Activated CD4-positive, alpha-beta T cell treated with anti-CD3 and anti-CD28 coated beads, Interleukin-2, amount 10 ng/mL, durations not matched to agents 7 days and 5 days (primary cell): ENCODE results near the gene RBM15. TPM values are rescaled to one million over a fixed set of nuclear protein-coding genes. Genes with fewer than 3 reads are reported as not detected.

Experiments used
- CTCF ChIA-PET: fragments of 350-600 bp; sonication (Branson Sonifier 250); formaldehyde crosslinking; loops from one replicate; lab custom pipeline; 2021; ENCODE audit warnings: antibody characterized with exemption; lab: Charles Lee
- POLR2A ChIA-PET: fragments of 350-600 bp; sonication (Branson Sonifier 250); formaldehyde crosslinking; loops from one replicate; lab custom pipeline; 2021; ENCODE audit warnings: antibody characterized with exemption; lab: Charles Lee
- DNase-seq: peaks from one replicate; pipeline ENCODE4 v3.0.0-alpha.2; 2020
- H3K27ac Mint-ChIP-seq: one replicate; pipeline ENCODE4 v1.8.0; 2021; ENCODE audit warnings: mild to moderate bottlenecking, moderate library complexity, mixed read lengths
- H3K27me3 Mint-ChIP-seq: one replicate; pipeline ENCODE4 v1.8.0; 2021; ENCODE audit warnings: mixed read lengths
- H3K36me3 Mint-ChIP-seq: one replicate; pipeline ENCODE4 v1.8.0; 2021; ENCODE audit warnings: low read depth, mixed read lengths
- H3K4me1 Mint-ChIP-seq: one replicate; pipeline ENCODE4 v1.8.0; 2021; ENCODE audit warnings: mixed read lengths
- H3K4me3 Mint-ChIP-seq: one replicate; pipeline ENCODE4 v1.8.0; 2021; ENCODE audit warnings: mild to moderate bottlenecking, moderate library complexity, mixed read lengths
- H3K9me3 Mint-ChIP-seq: one replicate; pipeline ENCODE4 v1.8.0; 2021; ENCODE audit warnings: mixed read lengths
- total RNA-seq, 2 experiments: library from RNA; stranded (reverse); gene quantifications; one replicate each; pipeline ENCODE4 v1.2.3, GENCODE V29; 2021

RBM15 gene
- total RNA-seq, 2 experiments from 2014 or later, result 69.9 to 71.2 TPM

GRCh38 chr1:110309139-110309538, 30.0 kb upstream of the RBM15 start:
- Mint-ChIP-seq H3K27me3 (no peaks in the 10 kb centered on the region), H3K27ac (no peak overlapping the region), H3K9me3 (no peaks in the 10 kb centered on the region), H3K36me3 (no peaks in the 10 kb centered on the region), H3K4me1 (no peaks in the 10 kb centered on the region), H3K4me3 (no peak overlapping the region)
- no peak for DNase-seq
- ChIA-PET CTCF (interaction anchor here (0.8 to 6.0 kb wide), 3 partner anchors 29 to 105 kb away, joined by 3 to 73 read pairs (median 40); partner anchors contain the start of gene KCNC4), POLR2A (no interaction called here)

- Mint-ChIP-seq H3K9me3 (no peaks in the 10 kb centered on the region), H3K36me3 (no peaks in the 10 kb centered on the region), H3K4me1 (no peaks in the 10 kb centered on the region)
These were observed 29.4 kb upstream of the RBM15 start for GRCh38 chr1:110309767-110310166.

GRCh38 chr1:110310300-110310699, 28.9 kb upstream of the RBM15 start:
- Mint-ChIP-seq H3K4me1 (no peaks in the 10 kb centered on the region), H3K36me3 (no peaks in the 10 kb centered on the region), H3K9me3 (no peaks in the 10 kb centered on the region), H3K27me3 (no peaks in the 10 kb centered on the region), H3K27ac (no peak overlapping the region), H3K4me3 (no peak overlapping the region)
- no peak for DNase-seq
- POLR2A ChIA-PET, result no interaction called here
- CTCF ChIA-PET, result interaction anchor here (4.7 to 6.0 kb wide), 2 partner anchors 102 to 107 kb away, joined by 40 to 73 read pairs; partner anchors contain the start of gene KCNC4

More at GRCh38 chr1:110309767-110310166, 29.4 kb upstream of the RBM15 start:
- no peak overlapping the region for H3K4me3 Mint-ChIP-seq
- ChIA-PET POLR2A (no interaction called here), CTCF (interaction anchor here (0.8 to 6.0 kb wide), 3 partner anchors 28 to 106 kb away, joined by 3 to 73 read pairs (median 40); partner anchors contain the start of gene KCNC4)
- no peak overlapping the region for H3K27ac Mint-ChIP-seq
- H3K27me3 Mint-ChIP-seq, result no peaks in the 10 kb centered on the region
- DNase-seq, result no peak

DNA sequence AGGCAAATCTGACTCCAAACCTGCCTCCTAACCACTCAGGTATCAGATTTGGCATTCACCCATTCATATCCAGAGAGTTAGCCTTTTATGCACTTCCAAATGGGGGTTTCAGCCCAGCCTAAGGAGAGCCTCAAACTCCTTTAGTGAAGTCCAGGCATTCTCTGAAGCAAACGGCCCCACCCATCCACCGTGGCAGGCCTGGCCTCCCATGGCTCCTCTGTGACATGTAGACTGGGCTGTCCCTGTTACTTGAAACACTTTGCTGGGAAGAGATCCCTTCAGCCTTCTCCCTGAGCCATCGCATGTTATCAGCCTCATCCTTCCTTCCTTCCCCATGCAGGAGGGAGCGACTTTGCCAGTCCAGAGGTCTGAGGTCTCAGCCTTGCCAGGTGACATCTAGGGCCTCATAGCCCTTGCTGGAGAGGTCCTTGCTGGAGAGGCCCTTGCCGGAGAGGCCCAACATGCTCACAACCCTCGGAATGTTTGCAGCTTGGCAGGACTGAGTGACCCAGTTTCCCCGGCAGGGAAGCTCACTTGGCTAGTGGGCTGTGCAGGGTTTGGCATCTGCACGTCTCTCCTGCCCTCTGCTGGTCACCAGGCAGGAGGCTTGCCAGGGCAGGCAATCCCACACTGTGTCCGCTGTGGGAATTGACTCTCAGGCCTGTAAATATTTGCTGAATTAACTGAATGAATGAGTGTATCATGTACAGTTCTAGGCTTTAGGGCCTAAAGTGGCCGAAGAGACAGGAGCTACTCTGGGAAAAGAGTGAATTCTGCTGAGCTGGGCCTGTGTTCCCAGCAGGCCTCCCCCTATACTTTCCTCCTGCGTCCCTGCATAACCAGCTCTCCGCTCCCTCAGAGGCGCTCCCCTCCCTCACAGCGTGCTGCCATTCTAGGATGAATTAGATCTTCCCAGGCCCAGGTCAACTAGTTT, 26.7 kb upstream of the RBM15 start:
- CTCF ChIA-PET, result interaction anchor here (0.6 to 6.0 kb wide), 26 partner anchors 9 to 1036 kb away, joined by 3 to 73 read pairs (median 4); partner anchors contain the start of genes KCNC4 and RBM15
- DNase-seq, result peak; percentile 74
- Mint-ChIP-seq H3K27me3 (no peaks in the 10 kb centered on the region), H3K4me1 (no peaks in the 10 kb centered on the region), H3K4me3 (no peak overlapping the region), H3K27ac (no peak overlapping the region), H3K36me3 (no peaks in the 10 kb centered on the region), H3K9me3 (no peaks in the 10 kb centered on the region)
- POLR2A ChIA-PET, result no interaction called here

DNA sequence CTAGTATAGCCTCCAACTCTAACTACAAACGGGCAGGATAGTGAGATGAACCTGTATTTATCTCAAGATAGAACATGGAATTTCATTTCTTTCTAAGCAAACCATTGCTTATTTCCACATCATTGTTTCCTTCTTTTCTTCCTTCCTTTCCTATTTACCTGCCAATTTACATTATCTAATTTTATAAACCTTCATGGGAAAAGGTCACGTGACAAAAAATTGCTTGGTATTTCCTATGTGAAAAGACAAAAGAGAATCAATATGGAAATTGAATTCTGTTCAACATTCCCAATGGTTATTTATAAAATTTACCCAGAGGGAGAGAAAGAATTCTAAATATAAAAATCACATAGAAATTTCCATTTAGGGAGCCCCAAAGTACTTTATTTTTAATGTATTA, 22.4 kb upstream of the RBM15 start:
- ChIA-PET CTCF (interaction anchor here (1.0 to 3.0 kb wide), 4 partner anchors 8 to 114 kb away, joined by 3 to 14 read pairs (median 8); no protein-coding TSS in a partner anchor), POLR2A (no interaction called here)
- no peaks in the 10 kb centered on the region for H3K36me3 Mint-ChIP-seq
- H3K27me3 Mint-ChIP-seq, result no peaks in the 10 kb centered on the region
- no peaks in the 10 kb centered on the region for H3K4me1 Mint-ChIP-seq
- no peaks in the 10 kb centered on the region for H3K9me3 Mint-ChIP-seq
- no peak for DNase-seq
- no peak overlapping the region for H3K27ac Mint-ChIP-seq
- H3K4me3 Mint-ChIP-seq, result no peak overlapping the region

GRCh38 chr1:110318046-110318445, 21.1 kb upstream of the RBM15 start:
- Mint-ChIP-seq H3K4me3 (no peak overlapping the region), H3K4me1 (no peaks in the 10 kb centered on the region), H3K9me3 (no peaks in the 10 kb centered on the region), H3K27ac (no peak overlapping the region), H3K27me3 (no peaks in the 10 kb centered on the region), H3K36me3 (no peaks in the 10 kb centered on the region)
- POLR2A ChIA-PET, result no interaction called here
- CTCF ChIA-PET, result interaction anchor here (0.6 to 3.0 kb wide), 9 partner anchors 12 to 913 kb away, joined by 3 to 14 read pairs (median 3); partner anchors contain the start of gene RBM15
- no peak for DNase-seq

- Mint-ChIP-seq H3K27me3 (no peaks in the 10 kb centered on the region), H3K4me3 (no peak overlapping the region), H3K4me1 (no peaks in the 10 kb centered on the region), H3K36me3 (no peaks in the 10 kb centered on the region), H3K27ac (no peak overlapping the region), H3K9me3 (no peaks in the 10 kb centered on the region)
- CTCF ChIA-PET, result interaction anchor here (1.1 to 3.0 kb wide), 3 partner anchors 17 to 122 kb away, joined by 3 to 14 read pairs (median 3); no protein-coding TSS in a partner anchor
- no peak for DNase-seq
- POLR2A ChIA-PET, result no interaction called here
These were observed 19.6 kb upstream of the RBM15 start for GRCh38 chr1:110319332-110320167.

- no peak overlapping the region for H3K4me3 Mint-ChIP-seq
- no peaks in the 10 kb centered on the region for H3K27me3 Mint-ChIP-seq
- H3K4me1 Mint-ChIP-seq, result no peaks in the 10 kb centered on the region
- CTCF ChIA-PET, result interaction anchor here (1.1 kb wide), 1 partner anchor 123 kb away, joined by 3 read pairs; no protein-coding TSS in a partner anchor
- H3K9me3 Mint-ChIP-seq, result no peaks in the 10 kb centered on the region
- POLR2A ChIA-PET, result no interaction called here
- H3K27ac Mint-ChIP-seq, result no peak overlapping the region
- no peaks in the 10 kb centered on the region for H3K36me3 Mint-ChIP-seq
- no peak for DNase-seq
These were observed 19.0 kb upstream of the RBM15 start for GRCh38 chr1:110320168-110320518.

- ChIA-PET POLR2A (no interaction called here), CTCF (interaction anchor here (0.8 kb wide), 1 partner anchor 18 kb away, joined by 4 read pairs; the partner anchor contains the start of gene RBM15)
- Mint-ChIP-seq H3K4me3 (no peak overlapping the region), H3K4me1 (no peaks in the 10 kb centered on the region), H3K9me3 (no peaks in the 10 kb centered on the region), H3K27ac (no peak overlapping the region), H3K27me3 (no peaks in the 10 kb centered on the region), H3K36me3 (no peaks in the 10 kb centered on the region)
- DNase-seq, result no peak
These were observed 18.1 kb upstream of the RBM15 start for GRCh38 chr1:110321045-110321444.

DNA sequence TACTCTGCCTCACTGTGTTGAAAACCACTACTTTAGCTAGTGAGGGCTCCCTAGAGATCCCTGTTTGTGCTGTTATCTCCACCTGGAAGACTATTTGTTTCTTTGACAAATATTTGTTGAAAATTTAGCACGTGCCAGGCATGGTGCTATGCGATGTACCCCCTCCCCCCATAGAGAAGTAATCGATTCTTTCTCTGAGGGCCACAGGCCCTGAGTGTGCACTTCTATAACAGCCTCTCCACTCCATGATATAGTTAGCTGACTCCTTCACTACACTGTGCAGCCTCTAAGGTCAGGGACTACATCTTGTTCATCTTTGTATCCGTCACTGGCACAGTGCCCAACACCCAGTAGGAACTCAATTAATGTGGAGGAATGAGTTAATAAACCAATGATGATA, 17.3 kb upstream of the RBM15 start:
- no peak for DNase-seq
- Mint-ChIP-seq H3K27me3 (no peaks in the 10 kb centered on the region), H3K9me3 (no peaks in the 10 kb centered on the region), H3K4me1 (no peaks in the 10 kb centered on the region), H3K36me3 (no peaks in the 10 kb centered on the region), H3K27ac (no peak overlapping the region), H3K4me3 (no peak overlapping the region)
- ChIA-PET CTCF (interaction anchor here (0.8 kb wide), 1 partner anchor 17 kb away, joined by 4 read pairs; the partner anchor contains the start of gene RBM15), POLR2A (no interaction called here)

GRCh38 chr1:110324667-110325066, 14.5 kb upstream of the RBM15 start:
- H3K9me3 Mint-ChIP-seq, result no peaks in the 10 kb centered on the region
- H3K4me3 Mint-ChIP-seq, result no peak overlapping the region
- CTCF ChIA-PET, result interaction anchor here (0.9 to 1.0 kb wide), 3 partner anchors 9 to 214 kb away, joined by 3 read pairs; no protein-coding TSS in a partner anchor
- H3K36me3 Mint-ChIP-seq, result no peaks in the 10 kb centered on the region
- no peaks in the 10 kb centered on the region for H3K27me3 Mint-ChIP-seq
- DNase-seq, result no peak
- POLR2A ChIA-PET, result no interaction called here
- H3K27ac Mint-ChIP-seq, result no peak overlapping the region
- no peaks in the 10 kb centered on the region for H3K4me1 Mint-ChIP-seq

DNA sequence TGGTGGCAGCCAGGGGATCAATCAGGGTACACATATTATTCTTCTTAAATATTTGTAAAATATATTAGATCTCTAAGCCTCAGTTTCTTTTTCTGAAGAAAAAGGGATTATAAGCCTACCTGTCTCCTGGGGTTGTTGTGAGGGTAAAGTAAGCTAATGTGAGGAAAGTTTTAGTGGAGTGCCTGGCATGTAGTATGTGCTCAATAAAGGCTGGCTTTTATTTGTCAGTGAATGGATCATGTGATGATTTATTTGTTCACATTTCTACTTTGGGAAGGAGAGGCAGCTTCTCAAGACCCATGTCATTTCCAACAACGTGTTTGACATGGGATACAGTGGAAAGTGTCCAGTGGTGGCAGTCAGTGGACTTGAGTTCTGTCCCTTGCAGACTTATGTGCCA, 12.4 kb upstream of the RBM15 start:
- Mint-ChIP-seq H3K27ac (no peak overlapping the region), H3K36me3 (no peaks in the 10 kb centered on the region), H3K4me1 (no peaks in the 10 kb centered on the region), H3K9me3 (no peaks in the 10 kb centered on the region), H3K4me3 (no peak overlapping the region), H3K27me3 (no peaks in the 10 kb centered on the region)
- ChIA-PET CTCF (interaction anchor here (1.4 to 3.6 kb wide), 2 partner anchors 9 to 11 kb away, joined by 6 to 15 read pairs; partner anchors contain the start of gene RBM15), POLR2A (no interaction called here)
- DNase-seq, result no peak
